GM20431 (cell line): ENCODE data around the gene PDGFRB.

Experiments
- in situ Hi-C: fragments of 300-500 bp; cut with MseI, MboI; formaldehyde crosslinking; loops from one replicate; pipeline ENCODE4 v1.15.0; 2020; ENCODE audit warnings: low sequenced_read_pairs; ENCODE audit not compliant: unreplicated experiment

The PDGFRB gene

GRCh38 chr5:150077996-150078801 is 77.4 kb downstream of the PDGFRB start:
- in situ Hi-C loops, result loop anchor here (10.0 kb wide), 1 partner anchor 47 kb away; no protein-coding TSS in a partner anchor

GRCh38 chr5:150077060-150077459 is 78.6 kb downstream of the PDGFRB start:
- in situ Hi-C loops, result loop anchor here (10.0 kb wide), 1 partner anchor 48 kb away; no protein-coding TSS in a partner anchor

- in situ Hi-C loops, result loop anchor here (10.0 kb wide), 1 partner anchor 49 kb away; no protein-coding TSS in a partner anchor
These were observed 79.8 kb downstream of the PDGFRB start for GRCh38 chr5:150075806-150076205.

- in situ Hi-C loops, result loop anchor here (10.0 kb wide), 1 partner anchor 50 kb away; no protein-coding TSS in a partner anchor
These were observed 80.4 kb downstream of the PDGFRB start for GRCh38 chr5:150075233-150075632.

GRCh38 chr5:150073677-150074076 is 82.0 kb downstream of the PDGFRB start:
- in situ Hi-C loops, result loop anchor here (10.0 kb wide), 1 partner anchor 51 kb away; no protein-coding TSS in a partner anchor

GRCh38 chr5:150073086-150073625 is 82.5 kb downstream of the PDGFRB start:
- in situ Hi-C loops, result loop anchor here (10.0 kb wide), 1 partner anchor 52 kb away; no protein-coding TSS in a partner anchor

GRCh38 chr5:150070821-150071220 is 84.8 kb downstream of the PDGFRB start:
- in situ Hi-C loops, result loop anchor here (10.0 kb wide), 1 partner anchor 54 kb away; no protein-coding TSS in a partner anchor

- in situ Hi-C loops, result loop anchor here (10.0 kb wide), 1 partner anchor 55 kb away; no protein-coding TSS in a partner anchor
These were observed 85.7 kb downstream of the PDGFRB start for GRCh38 chr5:150069672-150070627.

GRCh38 chr5:150068961-150069645 is 86.5 kb downstream of the PDGFRB start:
- in situ Hi-C loops, result no loop called here

GRCh38 chr5:150068472-150068871 is 87.2 kb downstream of the PDGFRB start:
- in situ Hi-C loops, result no loop called here

- in situ Hi-C loops, result no loop called here
These were observed 87.6 kb downstream of the PDGFRB start for GRCh38 chr5:150068071-150068470.

- in situ Hi-C loops, result no loop called here
These were observed 88.2 kb downstream of the PDGFRB start for GRCh38 chr5:150067405-150067960.

- in situ Hi-C loops, result no loop called here
These were observed 88.7 kb downstream of the PDGFRB start for GRCh38 chr5:150066901-150067396.

- in situ Hi-C loops, result no loop called here
These were observed 89.2 kb downstream of the PDGFRB start for GRCh38 chr5:150066436-150066835.

GRCh38 chr5:150065886-150066285 is 89.8 kb downstream of the PDGFRB start:
- in situ Hi-C loops, result no loop called here

- in situ Hi-C loops, result no loop called here
These were observed 90.3 kb downstream of the PDGFRB start for GRCh38 chr5:150065346-150065745.

GRCh38 chr5:150064681-150065220 is 90.9 kb downstream of the PDGFRB start:
- in situ Hi-C loops, result no loop called here
